Activated T-cell treated with anti-CD3 and anti-CD28 coated beads for 24 hours (primary cell): ENCODE data around the gene TNKS2.
"Not testable (repeated sequence)": the region's sequence is repeated elsewhere in the genome, so short reads cannot be mapped to it uniquely, and the experiment has no call there.

Experiments
- DNase-seq: peaks from one replicate; pipeline ENCODE4 v3.0.0-alpha.2; 2020; ENCODE audit warnings: low read depth

The TNKS2 gene

GRCh38 chr10:91796331-91797047 is 1.7 kb upstream of the TNKS2 start:
- DNase-seq, result peak; percentile 41

- no peak for DNase-seq
Observed at GRCh38 chr10:91797048-91797690, 1.1 kb upstream of the TNKS2 start.

GRCh38 chr10:91798649-91799611 is 704 bp downstream of the TNKS2 start:
- peak; percentile 19 for DNase-seq

GRCh38 chr10:91799612-91799975 is 1.4 kb downstream of the TNKS2 start:
- no peak for DNase-seq

- no peak for DNase-seq
Observed at GRCh38 chr10:91800182-91800581, 2.0 kb downstream of the TNKS2 start.

- no peak for DNase-seq
Observed at GRCh38 chr10:91800756-91801155, 2.5 kb downstream of the TNKS2 start.

- no peak for DNase-seq
Observed at GRCh38 chr10:91803386-91804125, 5.3 kb downstream of the TNKS2 start.

- DNase-seq, result no peak
Observed at GRCh38 chr10:91804126-91804510, 5.9 kb downstream of the TNKS2 start.

- no peak for DNase-seq
Observed at GRCh38 chr10:91805110-91805838, 7.0 kb downstream of the TNKS2 start.

- DNase-seq, result not testable (repeated sequence)
Observed at GRCh38 chr10:91807264-91807663, 9.0 kb downstream of the TNKS2 start.

GRCh38 chr10:91813251-91813650 is 15.0 kb downstream of the TNKS2 start:
- no peak for DNase-seq

GRCh38 chr10:91816981-91817380 is 18.8 kb downstream of the TNKS2 start:
- no peak for DNase-seq

GRCh38 chr10:91820144-91820543 is 21.9 kb downstream of the TNKS2 start:
- DNase-seq, result no peak

GRCh38 chr10:91824076-91824475 is 25.9 kb downstream of the TNKS2 start:
- no peak for DNase-seq

- DNase-seq, result no peak
Observed at GRCh38 chr10:91829268-91829667, 31.0 kb downstream of the TNKS2 start.

GRCh38 chr10:91838199-91838598 is 40.0 kb downstream of the TNKS2 start:
- DNase-seq, result no peak

- DNase-seq, result no peak
Observed at GRCh38 chr10:91843083-91843482, 44.9 kb downstream of the TNKS2 start.

GRCh38 chr10:91856637-91857036 is 58.4 kb downstream of the TNKS2 start:
- no peak for DNase-seq

GRCh38 chr10:91860885-91861284 is 62.7 kb downstream of the TNKS2 start:
- DNase-seq, result no peak

- no peak for DNase-seq
Observed at GRCh38 chr10:91864099-91864498, 65.9 kb downstream of the TNKS2 start.

- no peak for DNase-seq
Observed at GRCh38 chr10:91864744-91865143, 66.5 kb downstream of the TNKS2 start.
